ENCODE results near the gene SRGAP2C. TPM values are rescaled to one million over a fixed set of nuclear protein-coding genes. Genes with fewer than 3 reads are reported as not detected.
"Not testable (repeated sequence)": the region's sequence is repeated elsewhere in the genome, so short reads cannot be mapped to it uniquely, and the experiment has no call there.

SRGAP2C gene
- total RNA-seq, 1 donor from 2014 or later: 18.6 TPM

GRCh38 chr1:121413821-121414220 lies 229.0 kb downstream of the SRGAP2C start:
- no peaks in the 10 kb centered on the region for H3K4me1 ChIP-seq
- intact Hi-C loops (cut with DNase I): no loop called here
- no peaks in the 10 kb centered on the region for H3K36me3 ChIP-seq
- H3K27me3 ChIP-seq: no peaks in the 10 kb centered on the region
- H3K4me3 ChIP-seq: no peak overlapping the region
- no peaks in the 10 kb centered on the region for H3K9me3 ChIP-seq
- DNase-seq (ENCODE audit: low spot score in 2 of 2): no peak
- H3K27ac ChIP-seq: no peak overlapping the region
- TF ChIP-seq CTCF (IDR thresholded peaks at IDR 0.05): no peak

GRCh38 chr1:121414905-121415304 lies 230.1 kb downstream of the SRGAP2C start:
- intact Hi-C loops (cut with DNase I): no loop called here
- Histone ChIP-seq H3K27ac (no peak overlapping the region), H3K9me3 (no peaks in the 10 kb centered on the region), H3K4me1 (no peaks in the 10 kb centered on the region), H3K27me3 (no peaks in the 10 kb centered on the region), H3K4me3 (no peak overlapping the region), H3K36me3 (no peaks in the 10 kb centered on the region)
- no peak for DNase-seq (ENCODE audit: low spot score in 2 of 2)
- TF ChIP-seq CTCF (IDR thresholded peaks at IDR 0.05): no peak

GRCh38 chr1:121417325-121417923 lies 232.6 kb downstream of the SRGAP2C start:
- no peak overlapping the region for H3K4me3 ChIP-seq
- H3K4me1 ChIP-seq: no peaks in the 10 kb centered on the region
- intact Hi-C loops (cut with DNase I): no loop called here
- H3K27me3 ChIP-seq: no peaks in the 10 kb centered on the region
- no peak for TF ChIP-seq CTCF (IDR thresholded peaks at IDR 0.05)
- no peaks in the 10 kb centered on the region for H3K36me3 ChIP-seq
- H3K9me3 ChIP-seq: no peaks in the 10 kb centered on the region
- no peak for DNase-seq (ENCODE audit: low spot score in 2 of 2)
- H3K27ac ChIP-seq: no peak overlapping the region

- Histone ChIP-seq H3K27me3 (no peaks in the 10 kb centered on the region), H3K27ac (no peak overlapping the region), H3K36me3 (no peaks in the 10 kb centered on the region), H3K9me3 (no peaks in the 10 kb centered on the region), H3K4me1 (no peaks in the 10 kb centered on the region), H3K4me3 (no peak overlapping the region)
- no peak for TF ChIP-seq CTCF (IDR thresholded peaks at IDR 0.05)
- no peak for DNase-seq (ENCODE audit: low spot score in 2 of 2)
- intact Hi-C loops (cut with DNase I): no loop called here
Measured at GRCh38 chr1:121418369-121419049, 233.7 kb downstream of the SRGAP2C start.

- intact Hi-C loops (cut with DNase I); H3K36me3 ChIP-seq; H3K4me1 ChIP-seq; H3K9me3 ChIP-seq; H3K27ac ChIP-seq; H3K27me3 ChIP-seq; DNase-seq (ENCODE audit: low spot score in 2 of 2); H3K4me3 ChIP-seq: not testable (repeated sequence)
Measured at GRCh38 chr1:121419050-121419615, 234.4 kb downstream of the SRGAP2C start.

- H3K27me3 ChIP-seq; H3K9me3 ChIP-seq; H3K4me3 ChIP-seq; H3K36me3 ChIP-seq; H3K27ac ChIP-seq; H3K4me1 ChIP-seq; DNase-seq (ENCODE audit: low spot score in 2 of 2); intact Hi-C loops (cut with DNase I): not testable (repeated sequence)
Measured at GRCh38 chr1:121421490-121421889, 236.7 kb downstream of the SRGAP2C start.

- H3K36me3 ChIP-seq; H3K4me1 ChIP-seq; intact Hi-C loops (cut with DNase I); H3K9me3 ChIP-seq; H3K27ac ChIP-seq; H3K27me3 ChIP-seq; DNase-seq (ENCODE audit: low spot score in 2 of 2); H3K4me3 ChIP-seq: not testable (repeated sequence)
Measured at GRCh38 chr1:121423956-121424355, 239.2 kb downstream of the SRGAP2C start.

GRCh38 chr1:121433517-121433916 lies 248.7 kb downstream of the SRGAP2C start:
- H3K9me3 ChIP-seq; H3K27me3 ChIP-seq; H3K4me3 ChIP-seq; intact Hi-C loops (cut with DNase I); H3K4me1 ChIP-seq; H3K36me3 ChIP-seq; H3K27ac ChIP-seq; DNase-seq (ENCODE audit: low spot score in 2 of 2): not testable (repeated sequence)

GRCh38 chr1:121438862-121439261 lies 254.1 kb downstream of the SRGAP2C start:
- H3K36me3 ChIP-seq; H3K27me3 ChIP-seq; H3K4me3 ChIP-seq; H3K27ac ChIP-seq; intact Hi-C loops (cut with DNase I); H3K9me3 ChIP-seq; DNase-seq (ENCODE audit: low spot score in 2 of 2); H3K4me1 ChIP-seq: not testable (repeated sequence)

Measured in ascending aorta (tissue), 2 donors.